Activated naive CD4-positive, alpha-beta T cell treated with anti-CD3 and anti-CD28 coated beads, Interleukin-2, amount 50 U/mL, for 72 hours (primary cell): Measurements from ENCODE around the gene QKI. TPM values are rescaled to one million over a fixed set of nuclear protein-coding genes. Genes with fewer than 3 reads are reported as not detected.
"Not testable (repeated sequence)": the region's sequence is repeated elsewhere in the genome, so short reads cannot be mapped to it uniquely, and the experiment has no call there.

Source experiments
- ATAC-seq, 2 donors: fragments of 150-1000 bp; cut with Tn5 transposase; 2 replicates each; pipeline ENCODE4 v1.10.0; 2021; ENCODE audit warnings: mild to moderate bottlenecking in 2 of 2, moderate library complexity in 2 of 2
- DNase-seq, 2 donors: peaks; one replicate each; pipeline ENCODE4 v3.0.0; 2021 to 2022; ENCODE audit warnings: low spot score in 2 of 2
- H3K27ac Mint-ChIP-seq, 2 donors: one replicate each; pipeline ENCODE4 v1.8.0; 2022; ENCODE audit warnings: mild to moderate bottlenecking in 2 of 2, mixed read lengths in 2 of 2
- H3K36me3 Mint-ChIP-seq, 2 donors: one replicate each; pipeline ENCODE4 v1.8.0; 2022; ENCODE audit warnings: mixed read lengths in 2 of 2
- H3K9me3 Mint-ChIP-seq, 2 donors: one replicate each; pipeline ENCODE4 v1.8.0; 2022; ENCODE audit warnings: mixed read lengths in 2 of 2
- total RNA-seq, 2 donors: library from RNA; stranded (reverse); gene quantifications; one replicate each; pipeline ENCODE4 v1.2.3, GENCODE V29; 2022

Gene QKI
- 10 to 100 TPM; 54.7 to 61.8 TPM for total RNA-seq

- H3K36me3 Mint-ChIP-seq = peaks cover 0 to 11% of the 10 kb centered on the region in 2 donors
- H3K27ac Mint-ChIP-seq = peak within 1 kb of the TSS; percentile 85 to 95
These were observed at the start of gene QKI for GRCh38 chr6:163414117-163414945. TSS of gene QKI (plus strand) at chr6:163414718. CDS start at chr6:163415194, 476 bp downstream.

DNA sequence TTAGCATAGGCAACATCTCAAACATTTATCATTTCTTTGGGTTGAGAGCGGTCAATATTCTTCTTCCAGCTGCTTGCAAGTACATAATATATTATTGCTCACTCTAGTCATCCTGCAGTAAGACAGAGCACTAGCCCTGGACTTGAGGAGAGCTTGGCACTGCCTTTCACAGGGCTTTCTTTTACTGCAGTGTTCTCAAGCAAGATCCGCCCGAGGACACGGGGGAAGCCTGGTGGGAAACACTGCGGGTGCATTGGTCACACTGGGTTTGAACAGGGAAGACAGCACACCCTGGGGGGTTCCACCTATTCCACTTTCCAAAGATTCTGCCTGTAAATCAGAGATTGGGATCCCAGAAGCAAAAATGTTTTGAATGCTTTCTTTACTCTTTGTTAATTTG, 48.2 kb upstream of the QKI start:
- no peak for ATAC-seq
- no peak for DNase-seq
- Mint-ChIP-seq H3K36me3 (no peaks in the 10 kb centered on the region), H3K9me3 (no peaks in the 10 kb centered on the region), H3K27ac (no peak overlapping the region)

More at GRCh38 chr6:163414117-163414945, at the start of gene QKI:
- no peaks in the 10 kb centered on the region for H3K9me3 Mint-ChIP-seq
- ATAC-seq = peak; percentile 56 to 66
- DNase-seq = peak; percentile 78 to 79

DNA sequence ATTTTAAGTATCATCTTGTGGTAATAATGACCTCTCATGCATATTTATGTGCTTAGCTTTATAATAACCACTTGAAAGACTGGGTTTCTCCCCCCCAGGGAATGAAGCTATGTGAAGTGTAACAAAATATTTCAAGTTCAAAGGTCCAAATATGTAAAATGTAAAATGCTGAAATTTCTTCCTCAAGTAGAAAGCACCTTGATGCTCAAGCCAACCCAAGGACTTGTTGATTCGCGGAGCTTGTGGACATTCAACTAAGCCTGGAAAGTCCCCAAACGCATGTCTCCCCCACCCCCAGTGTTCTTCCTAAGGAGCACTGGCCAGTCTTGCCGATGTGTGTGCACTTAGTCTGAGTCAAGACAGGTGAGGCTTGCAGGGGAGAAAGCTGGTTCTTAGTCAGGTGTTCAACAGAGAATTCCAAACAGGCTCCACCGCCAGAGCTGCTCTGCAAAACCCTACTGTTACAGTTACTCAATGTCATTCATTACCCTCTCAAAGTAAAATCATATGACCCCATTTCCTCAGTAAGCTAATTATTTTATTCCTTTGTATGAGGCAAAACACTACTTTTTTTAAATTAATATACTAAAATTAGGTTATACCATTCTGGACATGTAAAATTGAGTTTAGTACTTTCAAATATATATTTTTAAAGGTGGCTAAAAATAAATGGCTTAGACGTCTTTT, 46.9 kb upstream of the QKI start:
- no peaks in the 10 kb centered on the region for H3K36me3 Mint-ChIP-seq
- no peak for ATAC-seq

GRCh38 chr6:163369141-163369540, 45.4 kb upstream of the QKI start:
- H3K36me3 Mint-ChIP-seq = no peaks in the 10 kb centered on the region
- no peak for ATAC-seq

More for the DNA sequence above, 46.9 kb upstream of the QKI start:
- H3K9me3 Mint-ChIP-seq = no peaks in the 10 kb centered on the region
- no peak for DNase-seq
- no peak overlapping the region for H3K27ac Mint-ChIP-seq

GRCh38 chr6:163369628-163370365, 44.7 kb upstream of the QKI start:
- Mint-ChIP-seq H3K9me3 (no peaks in the 10 kb centered on the region), H3K36me3 (no peaks in the 10 kb centered on the region), H3K27ac (peak overlapping the region in 1 of 2 donors; percentile 45)
- ATAC-seq (no peak), DNase-seq (no peak)

More at GRCh38 chr6:163369141-163369540, 45.4 kb upstream of the QKI start:
- no peak for DNase-seq
- Mint-ChIP-seq H3K27ac (no peak overlapping the region), H3K9me3 (no peaks in the 10 kb centered on the region)

DNA sequence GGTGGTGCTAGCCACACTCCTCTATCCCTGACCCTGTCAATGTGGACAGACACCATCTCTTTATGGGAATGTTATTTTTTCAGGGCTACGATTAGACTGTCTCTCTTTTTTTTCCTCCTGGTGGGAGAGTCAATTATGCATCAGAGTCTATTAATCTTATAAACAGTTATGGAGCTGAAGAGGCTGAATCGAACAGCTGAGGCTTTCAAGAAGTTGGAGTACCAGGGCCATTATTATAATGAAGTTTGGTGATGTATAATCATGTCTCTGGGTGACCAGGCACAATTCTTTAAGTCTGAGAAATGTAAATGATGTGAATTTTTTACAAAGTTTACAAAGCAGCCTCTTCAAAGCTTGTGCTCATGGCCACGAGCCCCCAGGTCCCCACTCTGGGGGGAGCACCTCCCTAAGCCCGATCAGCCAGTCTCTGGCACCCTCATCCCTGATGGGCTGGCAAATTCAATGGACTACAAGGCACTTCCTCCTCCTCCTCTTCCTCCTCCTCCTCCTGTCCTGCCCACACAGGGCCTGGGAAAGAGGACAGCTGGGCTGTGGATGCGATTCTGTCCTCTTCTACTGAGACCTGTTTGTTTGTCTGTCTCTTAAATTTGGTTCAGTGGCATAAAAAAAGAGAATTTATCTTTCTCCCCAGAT, 43.9 kb upstream of the QKI start:
- peak overlapping the region in 1 of 2 donors; percentile 66 for H3K27ac Mint-ChIP-seq
- DNase-seq = no peak
- H3K36me3 Mint-ChIP-seq = no peaks in the 10 kb centered on the region
- no peak for ATAC-seq
- no peaks in the 10 kb centered on the region for H3K9me3 Mint-ChIP-seq

GRCh38 chr6:163371129-163371528, 43.4 kb upstream of the QKI start:
- DNase-seq (no peak), ATAC-seq (no peak)
- Mint-ChIP-seq H3K9me3 (no peaks in the 10 kb centered on the region), H3K36me3 (no peaks in the 10 kb centered on the region), H3K27ac (peak overlapping the region in 1 of 2 donors; percentile 66)

DNA sequence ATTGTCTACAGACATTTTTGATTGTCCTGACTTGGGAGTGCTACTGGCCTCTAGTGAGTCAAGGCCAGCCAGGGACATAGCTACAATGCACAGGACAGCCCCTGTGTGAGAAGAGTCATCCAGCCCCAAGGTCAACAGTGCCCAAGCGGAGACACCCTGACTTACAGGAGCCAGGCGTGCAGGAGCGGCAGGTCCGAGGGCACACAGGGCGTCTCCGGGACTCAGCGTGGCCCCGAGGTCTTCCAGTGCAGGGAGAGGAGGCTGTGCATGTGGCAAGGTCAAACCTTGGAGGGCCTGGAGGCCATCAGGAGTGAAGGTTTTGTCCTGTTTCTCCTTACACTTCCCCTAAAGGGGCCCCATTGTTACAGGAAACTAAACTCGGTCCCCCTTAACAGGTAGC, 41.3 kb upstream of the QKI start:
- ATAC-seq (no peak), DNase-seq (no peak)
- Mint-ChIP-seq H3K9me3 (no peaks in the 10 kb centered on the region), H3K27ac (no peak overlapping the region), H3K36me3 (no peaks in the 10 kb centered on the region)

DNA sequence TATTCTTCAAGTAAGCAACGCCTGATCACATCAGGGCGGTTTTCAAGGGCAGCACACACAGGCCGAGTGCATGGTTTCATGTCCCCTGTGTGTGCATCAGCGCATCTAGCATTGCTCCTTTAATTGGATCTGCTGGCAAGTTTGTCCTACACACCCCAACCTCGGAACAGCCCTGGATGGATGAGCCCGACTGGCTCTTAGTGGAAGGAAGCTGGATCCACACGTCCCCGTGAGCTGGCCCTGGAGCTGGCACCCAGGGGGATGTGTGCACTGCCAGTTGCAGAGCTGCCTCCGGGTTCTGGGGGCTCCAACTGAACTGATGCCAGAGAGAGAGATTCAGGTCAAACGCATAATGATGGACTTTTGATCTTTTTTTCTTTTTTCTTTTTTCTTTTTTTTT, 39.2 kb upstream of the QKI start:
- ATAC-seq (no peak), DNase-seq (no peak)
- Mint-ChIP-seq H3K36me3 (no peaks in the 10 kb centered on the region), H3K27ac (peak overlapping the region in 1 of 2 donors; percentile 14), H3K9me3 (no peaks in the 10 kb centered on the region)

DNA sequence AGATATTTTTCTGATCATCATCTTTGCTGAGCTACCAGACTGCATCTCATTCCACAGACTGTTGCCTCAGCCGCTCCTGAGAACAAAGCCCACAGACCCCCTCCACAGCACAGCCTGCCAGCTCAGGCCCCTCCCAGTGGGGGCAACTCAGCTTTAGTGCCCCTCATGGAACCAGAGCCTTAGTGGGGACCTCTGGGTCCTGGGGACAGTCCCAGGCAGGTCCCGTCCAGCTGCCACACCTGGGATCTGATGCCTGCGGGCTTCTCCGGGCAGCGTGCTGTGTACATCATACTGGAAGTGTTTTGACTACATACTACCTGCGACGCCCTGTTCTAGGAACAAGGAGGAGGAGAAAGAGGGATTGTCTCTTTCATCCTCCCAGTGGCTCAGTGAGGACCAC, 38.3 kb upstream of the QKI start:
- no peak for ATAC-seq
- no peaks in the 10 kb centered on the region for H3K36me3 Mint-ChIP-seq
- H3K9me3 Mint-ChIP-seq = no peaks in the 10 kb centered on the region
- H3K27ac Mint-ChIP-seq = no peak overlapping the region
- DNase-seq = no peak

GRCh38 chr6:163377561-163377960, 37.0 kb upstream of the QKI start:
- DNase-seq = no peak
- H3K36me3 Mint-ChIP-seq = no peaks in the 10 kb centered on the region
- H3K27ac Mint-ChIP-seq = no peak overlapping the region
- no peak for ATAC-seq
- no peaks in the 10 kb centered on the region for H3K9me3 Mint-ChIP-seq

GRCh38 chr6:163380216-163380615, 34.3 kb upstream of the QKI start:
- peaks cover 5% of the 10 kb centered on the region in 2 donors for H3K36me3 Mint-ChIP-seq
- DNase-seq (no peak), ATAC-seq (no peak)
- peak overlapping the region in 1 of 2 donors; percentile 29 for H3K27ac Mint-ChIP-seq
- peaks cover 0 to 8% of the 10 kb centered on the region in 2 donors for H3K9me3 Mint-ChIP-seq

DNA sequence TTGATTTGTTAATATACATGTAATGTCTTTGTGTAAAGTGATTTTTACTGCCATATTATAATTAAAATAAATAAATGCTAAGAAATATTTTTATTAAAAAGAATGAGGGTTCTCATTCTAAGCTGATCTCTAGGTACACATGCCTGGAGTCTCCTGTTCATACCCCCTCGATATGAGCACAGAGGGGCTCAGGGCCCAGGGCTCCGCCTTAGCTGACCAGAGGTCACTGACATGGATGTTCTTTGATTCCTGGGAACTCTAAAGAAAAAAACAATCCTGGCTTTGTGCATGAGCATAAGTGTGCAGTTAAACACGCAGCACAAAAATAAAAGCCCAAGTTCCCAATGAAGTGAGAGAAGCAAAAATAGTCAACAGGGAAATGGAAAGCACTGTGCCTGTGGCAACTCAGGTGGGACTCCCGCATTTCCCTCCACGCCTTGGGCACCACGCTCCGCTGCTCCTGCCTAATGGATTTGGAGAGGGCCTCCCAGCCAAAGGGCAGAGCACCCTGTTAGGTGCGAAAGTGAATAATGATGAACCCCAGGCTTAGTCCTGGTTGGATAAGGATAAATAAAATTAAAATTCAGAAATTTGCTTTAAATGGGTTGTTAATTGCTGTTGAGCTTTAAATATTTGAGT, 33.3 kb upstream of the QKI start:
- peaks cover 0 to 8% of the 10 kb centered on the region in 2 donors for H3K9me3 Mint-ChIP-seq
- DNase-seq (no peak), ATAC-seq (no peak)
- peaks cover 5% of the 10 kb centered on the region in 2 donors for H3K36me3 Mint-ChIP-seq
- H3K27ac Mint-ChIP-seq = no peak overlapping the region

- ATAC-seq, H3K9me3 Mint-ChIP-seq, H3K27ac Mint-ChIP-seq, DNase-seq, H3K36me3 Mint-ChIP-seq: not testable (repeated sequence)
These were observed 31.1 kb upstream of the QKI start for GRCh38 chr6:163383396-163383795.

DNA sequence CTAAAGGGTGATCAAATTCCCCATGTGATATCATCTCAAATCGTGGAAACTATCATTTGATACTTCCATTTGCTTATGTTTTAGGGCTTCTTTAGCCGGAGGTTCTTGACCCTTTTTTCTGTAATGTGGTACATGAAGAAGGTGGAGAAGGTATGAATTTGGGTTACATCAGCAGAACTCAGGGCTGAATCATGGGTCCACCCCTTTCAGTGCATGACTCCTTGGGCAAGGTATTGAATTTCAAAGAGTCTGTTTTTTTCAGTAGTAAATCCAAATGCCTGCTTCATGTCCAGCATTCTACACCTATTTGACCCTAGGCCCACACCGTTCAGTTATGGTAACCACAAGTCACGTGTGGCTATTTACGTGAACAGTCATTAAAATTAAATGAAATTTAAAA, 30.6 kb upstream of the QKI start:
- DNase-seq = no peak
- Mint-ChIP-seq H3K36me3 (peaks cover 5% of the 10 kb centered on the region in 2 donors), H3K27ac (no peak overlapping the region), H3K9me3 (peaks cover 0 to 8% of the 10 kb centered on the region in 2 donors)
- ATAC-seq = no peak

GRCh38 chr6:163384510-163384909, 30.0 kb upstream of the QKI start:
- H3K9me3 Mint-ChIP-seq = peaks cover 0 to 8% of the 10 kb centered on the region in 2 donors
- DNase-seq = no peak
- H3K36me3 Mint-ChIP-seq = peaks cover 5% of the 10 kb centered on the region in 2 donors
- no peak for ATAC-seq
- H3K27ac Mint-ChIP-seq = no peak overlapping the region
